H1 (cell line): ENCODE data around the gene KLF18. TPM values are rescaled to one million over a fixed set of nuclear protein-coding genes. Genes with fewer than 3 reads are reported as not detected.
A peak's percentile ranks its signal among the peaks of the same experiment; 100 is the strongest.

Source experiments
- CTCF ChIA-PET: fragments of 300-600 bp; sonication (Branson Sonifier 250); formaldehyde crosslinking; loops from one replicate; lab custom pipeline; 2021; ENCODE audit not compliant: partially characterized antibody; lab: Charles Lee
- POLR2A ChIA-PET: fragments of 300-600 bp; sonication (Branson Sonifier 250); formaldehyde crosslinking; loops from one replicate; lab custom pipeline; 2021; ENCODE audit warnings: inconsistent platforms; ENCODE audit not compliant: partially characterized antibody; lab: Charles Lee
- DNase-seq, 2 experiments: peaks; one replicate each; pipeline versions ENCODE4 v3.0.0 to v3.0.0-alpha.2; 2010 to 2022; ENCODE audit warnings: low spot score in 2 of 2, low read depth in 1 of 2, mixed read lengths in 1 of 2
- FAIRE-seq: peaks from 2 replicates; lab custom pipeline; 2011; peaks lifted over from hg19 to GRCh38; lab: Jason Lieb, UNC
- H2AFZ ChIP-seq: 2 replicates; pipeline ENCODE4 v1.8.1; 2012; ENCODE audit warnings: low read length, inconsistent platforms
- H2AK5ac ChIP-seq: 2 replicates; pipeline ENCODE4 v1.6.1; 2013; ENCODE audit warnings: low read depth, low read length
- H2BK120ac ChIP-seq: replicated peaks from 2 replicates; pipeline ENCODE3; 2013; ENCODE audit warnings: low read depth, low read length, inconsistent platforms
- H2BK12ac ChIP-seq: 2 replicates; pipeline ENCODE4 v1.6.1; 2013; ENCODE audit warnings: low read depth, low read length
- H2BK15ac ChIP-seq: 2 replicates; pipeline ENCODE4 v1.6.1; 2013; ENCODE audit warnings: low read length
- H2BK20ac ChIP-seq: 2 replicates; pipeline ENCODE4 v1.6.1; 2013; ENCODE audit warnings: low read length
- H2BK5ac ChIP-seq: 2 replicates; pipeline ENCODE4 v1.6.1; 2013; ENCODE audit warnings: low read depth, low read length
- H3K14ac ChIP-seq: 2 replicates; pipeline ENCODE4 v1.6.1; 2013; ENCODE audit warnings: inconsistent platforms; ENCODE audit not compliant: insufficient read length
- H3K18ac ChIP-seq: 2 replicates; pipeline ENCODE4 v1.6.1; 2013; ENCODE audit warnings: low read length; ENCODE audit errors: extremely low read depth
- H3K23ac ChIP-seq: 2 replicates; pipeline ENCODE4 v1.6.1; 2013; ENCODE audit warnings: inconsistent platforms; ENCODE audit not compliant: insufficient read length
- H3K23me2 ChIP-seq: 2 replicates; pipeline ENCODE4 v1.6.1; 2013; ENCODE audit warnings: low read depth, low read length
- H3K27ac ChIP-seq: 2 replicates; pipeline ENCODE4 v1.6.1; 2011; ENCODE audit warnings: low read depth, low read length, inconsistent platforms
- H3K27me3 ChIP-seq, 4 experiments: replicated peaks in 1 of 4; 1 replicate in 1 of 4; 2 replicates in 3 of 4; pipeline versions ENCODE4 v1.6.1 to v1.8.1; 2011 to 2013; ENCODE audit warnings: low read length in 3 of 4, mild to moderate bottlenecking in 3 of 4, inconsistent platforms in 2 of 4, mixed read lengths in 2 of 4, moderate library complexity in 1 of 4; ENCODE audit not compliant: control insufficient read depth in 3 of 4, insufficient read depth in 3 of 4; ENCODE audit errors: extremely low read depth in 1 of 4
- H3K36me3 ChIP-seq, 4 experiments: 2 replicates each; pipeline versions ENCODE4 v1.6.1 to v1.8.1; 2011 to 2013; ENCODE audit warnings: mild to moderate bottlenecking in 4 of 4, low read length in 3 of 4, moderate library complexity in 2 of 4, control low read depth in 1 of 4, inconsistent platforms in 1 of 4; ENCODE audit not compliant: insufficient read depth in 4 of 4, control insufficient read depth in 2 of 4
- H3K4ac ChIP-seq: replicated peaks from 2 replicates; pipeline ENCODE3; 2013; ENCODE audit warnings: low read length, low read depth, mixed read lengths, inconsistent platforms; ENCODE audit not compliant: insufficient read length
- H3K4me1 ChIP-seq, 4 experiments: replicated peaks in 1 of 4; 1 replicate in 1 of 4; 2 replicates in 3 of 4; pipeline versions ENCODE4 v1.6.1 to v1.8.1; 2011 to 2013; ENCODE audit warnings: low read length in 3 of 4, inconsistent platforms in 2 of 4, mixed read lengths in 1 of 4; ENCODE audit not compliant: insufficient read depth in 4 of 4, control insufficient read depth in 3 of 4
- H3K4me2 ChIP-seq, 2 experiments: 2 replicates each; pipeline versions ENCODE4 v1.6.1 to v1.8.1; 2011 to 2013; ENCODE audit warnings: low read depth in 2 of 2, low read length in 2 of 2, control low read depth in 1 of 2, inconsistent platforms in 1 of 2, mild to moderate bottlenecking in 1 of 2; ENCODE audit not compliant: insufficient read depth in 1 of 2
- H3K4me3 ChIP-seq, 4 experiments: fragments of 200-600, 300-600 bp in 1 of 4; sonication (generic), shearing (Covaris generic), sonication (Bioruptor Twin) in 1 of 4; 2 replicates each; pipeline versions ENCODE4 v1.5.1 to v1.8.1; 2011 to 2016; ENCODE audit warnings: low read length in 4 of 4, low read depth in 3 of 4, control low read depth in 2 of 4, inconsistent platforms in 2 of 4, mild to moderate bottlenecking in 2 of 4, mixed read lengths in 1 of 4, moderate library complexity in 1 of 4; ENCODE audit not compliant: insufficient read depth in 2 of 4; ENCODE audit errors: extremely low read depth in 1 of 4
- H3K56ac ChIP-seq: replicated peaks from 2 replicates; pipeline ENCODE3; 2013; ENCODE audit warnings: low read depth, mild to moderate bottlenecking, mixed read lengths, low read length, inconsistent platforms; ENCODE audit not compliant: insufficient read length
- H3K79me1 ChIP-seq: 2 replicates; pipeline ENCODE4 v1.6.1; 2013; ENCODE audit warnings: low read depth, low read length, control low read depth
- H3K79me2 ChIP-seq, 2 experiments: 2 replicates each; pipeline versions ENCODE4 v1.6.1 to v1.8.1; 2012 to 2013; ENCODE audit warnings: low read length in 2 of 2, mild to moderate bottlenecking in 2 of 2, inconsistent platforms in 1 of 2; ENCODE audit not compliant: insufficient read depth in 2 of 2, control insufficient read depth in 1 of 2
- H3K9ac ChIP-seq, 4 experiments: replicated peaks in 1 of 4; 1 replicate in 1 of 4; 2 replicates in 3 of 4; pipeline versions ENCODE4 v1.6.1 to v1.8.1; 2011 to 2013; ENCODE audit warnings: low read depth in 3 of 4, low read length in 3 of 4, control low read depth in 2 of 4, mild to moderate bottlenecking in 2 of 4, moderate library complexity in 2 of 4, inconsistent platforms in 1 of 4; ENCODE audit errors: extremely low read depth in 1 of 4
- H3K9me3 ChIP-seq, 2 experiments: 2 replicates each; pipeline versions ENCODE4 v1.6.1 to v1.8.1; 2012 to 2013; ENCODE audit warnings: mild to moderate bottlenecking in 2 of 2, moderate library complexity in 2 of 2, control low read depth in 1 of 2, inconsistent platforms in 1 of 2, low read depth in 1 of 2, low read length in 1 of 2, mixed read lengths in 1 of 2; ENCODE audit not compliant: insufficient read depth in 2 of 2
- H4K20me1 ChIP-seq, 2 experiments: replicated peaks in 1 of 2; 2 replicates each; pipeline versions ENCODE3 to v1.8.1; 2011 to 2013; ENCODE audit warnings: inconsistent platforms in 2 of 2, low read length in 2 of 2, mild to moderate bottlenecking in 1 of 2; ENCODE audit not compliant: insufficient read depth in 2 of 2, control insufficient read depth in 1 of 2
- H4K5ac ChIP-seq: 2 replicates; pipeline ENCODE4 v1.6.1; 2013; ENCODE audit warnings: low read length, low read depth, mixed read lengths, inconsistent platforms; ENCODE audit not compliant: insufficient read length
- H4K8ac ChIP-seq: 2 replicates; pipeline ENCODE4 v1.8.0; 2013; ENCODE audit warnings: mild to moderate bottlenecking, moderate library complexity, low read length, inconsistent platforms; ENCODE audit not compliant: insufficient read depth; ENCODE audit errors: extremely low read depth
- H4K91ac ChIP-seq: replicated peaks from 2 replicates; pipeline ENCODE3; 2013; ENCODE audit warnings: low read length, mixed read lengths, inconsistent platforms; ENCODE audit not compliant: insufficient read length
- BCL11A ChIP-seq, 2 experiments: IDR thresholded peaks; one replicate each; pipeline ENCODE4 v1.6.1; 2011; ENCODE audit warnings: low read depth in 2 of 2, low read length in 2 of 2, mild to moderate bottlenecking in 2 of 2
- CEBPB ChIP-seq: IDR thresholded peaks from 2 replicates; pipeline ENCODE4 v1.6.1; 2012; ENCODE audit warnings: low read depth, low read length
- CHD1 ChIP-seq: IDR thresholded peaks from 2 replicates; pipeline ENCODE4 v1.6.1; 2012; ENCODE audit warnings: low read depth, low read length, improper control_type of control experiment
- EZH2 ChIP-seq: fragments of 200-600 bp; sonication (generic); IDR thresholded peaks from 2 replicates; pipeline ENCODE4 v1.7.1; 2012; ENCODE audit warnings: low read depth, mild to moderate bottlenecking, moderate library complexity, low read length, inconsistent platforms; ENCODE audit not compliant: severe bottlenecking
- HDAC6 ChIP-seq: IDR thresholded peaks from one replicate; pipeline ENCODE4 v1.7.1; 2012; ENCODE audit warnings: low read depth, mild to moderate bottlenecking, inconsistent platforms, low read length, moderate library complexity
- JUND ChIP-seq: IDR thresholded peaks from 2 replicates; pipeline ENCODE4 v1.6.1; 2011; ENCODE audit warnings: mild to moderate bottlenecking, improper control_type of control experiment, low read length
- POU5F1 ChIP-seq: IDR thresholded peaks from 2 replicates; pipeline ENCODE4 v1.6.1; 2011; ENCODE audit warnings: low read depth, mild to moderate bottlenecking, low read length, moderate library complexity
- SAP30 ChIP-seq: fragments of 300-600 bp; sonication (generic); IDR thresholded peaks from 2 replicates; pipeline ENCODE4 v1.7.1; 2012; ENCODE audit warnings: low read length, moderate library complexity, mild to moderate bottlenecking, inconsistent platforms; ENCODE audit not compliant: insufficient read depth, insufficient replicate concordance
- SP4 ChIP-seq: IDR thresholded peaks from 2 replicates; pipeline ENCODE4 v1.6.1; 2012; ENCODE audit warnings: low read length, inconsistent platforms
- SRF ChIP-seq: IDR thresholded peaks from 2 replicates; pipeline ENCODE4 v1.6.1; 2011; ENCODE audit warnings: mild to moderate bottlenecking, low read depth, low read length, moderate library complexity
- ZNF274 ChIP-seq: IDR thresholded peaks from 2 replicates; pipeline ENCODE4 v1.7.0; 2012; ENCODE audit warnings: low read length, borderline replicate concordance; ENCODE audit errors: extremely low read depth
- WGBS, 2 experiments: shearing (Covaris generic) in 1 of 2; methylation state at CpG; one replicate each; pipeline versions ENCODE4 v1.1.6 to v1.1.7; 2013 to 2015; ENCODE audit warnings: low lambda C conversion rate in 2 of 2, mixed read lengths in 2 of 2, inconsistent platforms in 1 of 2, low coverage in 1 of 2, missing lambda C conversion rate in 1 of 2; ENCODE audit not compliant: insufficient replicate concordance in 2 of 2, insufficient coverage in 1 of 2, insufficient read length in 1 of 2; ENCODE audit errors: extremely low coverage in 1 of 2, missing lambda C conversion rate in 1 of 2; 5-methylcytosine and 5-hydroxymethylcytosine counted together
- polyA plus RNA-seq, 7 experiments: library from polyadenylated mRNA; depleted of rRNA in 3 of 7; stranded (reverse) in 5 of 7; unstranded in 2 of 7; fragments of >200 nt in 5 of 7; fragments of 200-250 nt in 2 of 7; gene quantifications; 1 replicate in 5 of 7; 2 replicates in 1 of 7; 4 replicates in 1 of 7; pipeline versions ENCODE4 v1.2.1 to v1.2.3, GENCODE V29; 2011 to 2013; ENCODE audit warnings: missing spikeins in 2 of 7, mixed read lengths in 2 of 7
- total RNA-seq: library from RNA; stranded (reverse); fragmentation: NEBNext Ultra II Directional; extraction: Animal tissue kit (Norgen Biotek cat#: 25700); gene quantifications from 2 replicates; pipeline ENCODE4 v1.2.1, GENCODE V29; 2021
- TF ChIP-seq, protein P1 (sequence below): IDR thresholded peaks from 2 replicates; pipeline ENCODE4 v1.6.1; 2012; ENCODE audit warnings: inconsistent platforms

Gene KLF18
- total and polyA plus RNA-seq, 2 of the 8 experiments (the other 6 are each of a cell fraction or from before 2014, with no cell fraction given), result 0.09 to 0.15 TPM

DNA sequence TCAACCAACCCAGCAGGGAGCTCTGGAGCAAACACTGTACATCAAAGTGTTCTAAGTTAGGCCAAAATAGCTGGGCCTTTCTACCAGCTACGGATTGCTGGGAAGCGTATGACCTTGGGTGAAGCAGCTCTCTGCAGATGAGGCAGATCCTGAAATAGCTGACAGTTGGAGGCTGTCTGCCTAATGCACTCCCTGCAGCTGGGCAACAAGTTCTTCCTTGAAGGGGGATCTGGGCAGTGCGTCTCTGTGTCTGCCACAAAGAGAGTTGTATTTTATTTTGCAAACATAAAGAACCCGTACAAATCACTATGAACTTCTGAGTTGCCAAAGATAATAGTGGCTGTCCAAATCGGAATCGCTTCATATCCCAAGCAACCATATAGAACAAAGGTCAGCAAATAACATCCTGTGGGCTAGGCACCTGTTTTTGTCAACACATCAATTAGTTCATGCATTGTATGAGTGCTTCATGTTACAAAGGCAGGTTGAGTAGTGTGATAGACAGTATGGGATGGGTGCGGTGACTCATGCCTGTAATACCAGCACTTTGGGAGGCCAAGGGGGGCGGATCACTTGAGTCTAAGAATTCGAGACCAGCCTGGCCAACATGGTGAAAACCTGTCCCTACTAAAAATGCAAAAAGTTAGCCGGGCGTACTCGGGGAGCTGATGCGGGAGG is 51.9 kb downstream of the KLF18 start:
- Histone ChIP-seq H4K20me1 (no peaks in the 10 kb centered on the region), H2BK15ac (no peak overlapping the region), H3K18ac (no peak overlapping the region), H4K91ac (no peak overlapping the region), H3K9me3 (no peaks in the 10 kb centered on the region), H3K79me1 (no peaks in the 10 kb centered on the region), H4K5ac (no peak overlapping the region), H3K79me2 (no peaks in the 10 kb centered on the region), H3K4me3 (no peak overlapping the region), H2AFZ (no peak overlapping the region), H3K27me3 (peaks cover 0 to 2% (median 0%) of the 10 kb centered on the region in 4 experiments; a peak in 1 of 7 replicates), H2BK12ac (no peak overlapping the region), H2BK5ac (no peak overlapping the region), H3K4me2 (peak overlapping the region; percentile 49 to 52), H3K9ac (no peak overlapping the region), H3K23ac (no peak overlapping the region), H3K27ac (no peak overlapping the region), H3K14ac (no peak overlapping the region), H4K8ac (no peak overlapping the region), H3K23me2 (no peaks in the 10 kb centered on the region; the same call in 1 of the 2 replicates), H2BK120ac (no peak overlapping the region), H3K56ac (no peak overlapping the region), H3K36me3 (no peaks in the 10 kb centered on the region), H3K4me1 (peaks cover 8 to 19% (median 13%) of the 10 kb centered on the region in 4 experiments), H2BK20ac (peak overlapping the region; percentile 15; the same call in 1 of the 2 replicates)
- CTCF ChIA-PET, result interaction anchor here (0.7 to 1.4 kb wide), 7 partner anchors 13 to 206 kb away, joined by 3 to 5 read pairs (median 3); no protein-coding TSS in a partner anchor
- POLR2A ChIA-PET, result interaction anchor here (0.9 kb wide), 1 partner anchor 521 kb away, joined by 4 read pairs; no protein-coding TSS in a partner anchor
- WGBS, 2 experiments, result 76% methylated on average over 13 of the region's 13 CpGs; no CpG with 5 or more reads in 1 of the 2 experiments
- no peak for DNase-seq
- TF ChIP-seq HDAC6, result no peak
- no peak for TF ChIP-seq BCL11A (IDR thresholded peaks at IDR 0.05; ENCODE audit: low read depth in 2 of 2, low read length in 2 of 2)
- TF ChIP-seq POU5F1, result no peak
- no peak for TF ChIP-seq SRF
- no peak for TF ChIP-seq JUND
- TF ChIP-seq ZNF274, result no peak
- TF ChIP-seq CEBPB, result no peak
- TF ChIP-seq, protein P1, sequence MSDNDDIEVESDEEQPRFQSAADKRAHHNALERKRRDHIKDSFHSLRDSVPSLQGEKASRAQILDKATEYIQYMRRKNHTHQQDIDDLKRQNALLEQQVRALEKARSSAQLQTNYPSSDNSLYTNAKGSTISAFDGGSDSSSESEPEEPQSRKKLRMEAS, result no peak
- TF ChIP-seq EZH2, result no peak
- TF ChIP-seq CHD1, result no peak
- TF ChIP-seq SAP30, result no peak
- no peak for TF ChIP-seq SP4
- TF ChIP-seq, all 59 proteins: peak for 0
- H3K4ac ChIP-seq, result no peak overlapping the region
- H2AK5ac ChIP-seq, result no peak overlapping the region
- no peak for FAIRE-seq
